ENCODE measurements around the gene IFT80. TPM values are rescaled to one million over a fixed set of nuclear protein-coding genes. Genes with fewer than 3 reads are reported as not detected.

IFT80 gene
- total RNA-seq = 8.9 TPM
- long read RNA-seq = 0 reads

DNA sequence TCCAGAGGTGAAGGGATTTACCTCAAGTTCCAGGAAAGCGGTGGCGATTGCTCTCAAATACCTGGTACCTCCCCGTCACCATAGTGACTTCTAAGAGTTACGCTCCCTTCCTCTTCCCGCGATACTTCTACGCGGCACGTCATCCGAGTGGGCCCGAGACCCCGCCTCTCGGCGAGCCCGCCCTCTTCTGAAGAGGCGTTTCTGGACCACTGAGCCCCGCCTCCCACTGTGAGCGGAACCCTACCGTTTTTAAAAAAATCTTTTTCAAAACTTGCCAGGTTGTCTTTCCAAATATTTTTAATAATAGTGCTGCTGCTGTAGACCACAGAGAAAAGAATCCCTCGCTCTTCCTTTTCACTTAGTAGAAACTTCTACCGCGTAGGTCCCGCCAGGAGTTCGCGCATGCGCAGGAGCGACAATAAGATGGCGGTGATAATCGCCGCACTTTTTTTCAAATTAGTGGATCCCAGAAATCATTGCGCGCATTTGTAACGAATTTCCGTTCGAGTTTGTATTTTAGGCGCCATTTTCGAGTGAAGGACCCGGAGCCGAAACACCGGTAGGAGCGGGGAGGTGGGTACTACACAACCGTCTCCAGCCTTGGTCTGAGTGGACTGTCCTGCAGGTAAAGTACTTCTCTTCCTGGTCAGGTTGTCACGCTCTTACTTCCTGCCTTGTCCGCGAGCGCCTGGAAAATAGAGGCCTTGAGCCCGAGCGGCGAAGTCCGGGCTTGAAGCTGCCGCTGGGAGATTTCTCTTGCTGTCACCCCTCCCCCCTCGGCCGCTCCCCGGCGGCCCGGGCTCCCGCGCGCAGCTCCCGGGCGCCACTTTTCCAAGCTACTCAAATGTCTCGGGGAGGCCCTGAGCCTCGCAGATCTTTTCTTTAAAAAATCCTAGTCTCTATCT, at the start of gene IFT80, which contains the start of gene SMC4:
Gene IFT80, minus strand, starts transcription at position 101 of the 905 bp plus-strand sequence. CDS start 14,625 bp downstream, outside the sequence.
Gene SMC4, plus strand, starts transcription at position 526 of the 905 bp plus-strand sequence. CDS start 1,177 bp downstream, outside the sequence.
- DNase-seq (ENCODE audit: missing footprints) = peak; percentile 97
- peak; percentile 99 for ATAC-seq
- intact Hi-C loops (cut with DNase I) = no loop called here

DNA sequence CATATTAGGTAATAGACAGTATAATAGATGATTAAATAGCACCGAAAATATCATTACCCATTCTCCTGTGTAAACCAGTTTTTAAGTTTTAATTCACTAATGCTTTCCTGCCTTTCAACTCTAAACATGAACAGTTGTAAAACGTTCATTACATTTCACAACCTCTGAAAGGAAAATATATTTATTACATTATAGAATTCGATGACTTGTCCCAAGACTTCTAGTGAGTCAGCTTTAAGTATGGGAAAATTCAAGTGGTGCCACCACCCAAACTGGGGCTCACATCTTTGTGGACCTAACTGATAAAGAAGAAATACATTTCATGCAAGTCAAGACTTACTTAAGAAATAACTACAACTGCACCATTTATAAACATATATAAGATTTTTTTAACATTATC, 48.5 kb upstream of the IFT80 start:
- no peak for DNase-seq (ENCODE audit: missing footprints)
- ATAC-seq = no peak

DNA sequence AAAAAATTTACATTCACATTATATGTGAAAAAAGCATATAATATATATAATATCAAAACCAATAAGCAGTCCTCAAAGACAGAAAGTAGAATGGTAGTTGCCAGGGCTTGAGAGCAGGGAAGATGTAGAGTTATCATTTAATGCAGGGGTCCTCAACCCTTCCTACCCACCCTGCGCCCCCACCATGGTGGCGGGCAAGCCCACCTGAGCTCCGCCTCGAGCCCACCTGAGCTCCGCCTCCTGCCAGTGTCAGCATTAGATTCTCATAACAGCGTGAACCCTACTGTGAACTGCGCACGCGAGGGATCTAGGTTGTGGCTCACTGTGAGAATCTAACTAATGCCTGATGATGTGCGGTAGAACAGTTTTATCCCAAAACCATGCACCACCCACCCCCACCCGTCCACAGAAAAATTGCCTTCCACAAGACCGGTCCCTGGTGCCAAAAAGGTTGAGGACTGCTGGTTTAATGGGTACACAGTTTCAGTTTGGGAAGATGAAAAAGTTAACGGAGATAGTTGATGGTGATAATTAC, 47.6 kb upstream of the IFT80 start:
- no peak for DNase-seq (ENCODE audit: missing footprints)
- intact Hi-C loops (cut with DNase I) = no loop called here
- no peak for ATAC-seq

More for the DNA sequence above, 48.5 kb upstream of the IFT80 start:
- intact Hi-C loops (cut with DNase I) = no loop called here

DNA sequence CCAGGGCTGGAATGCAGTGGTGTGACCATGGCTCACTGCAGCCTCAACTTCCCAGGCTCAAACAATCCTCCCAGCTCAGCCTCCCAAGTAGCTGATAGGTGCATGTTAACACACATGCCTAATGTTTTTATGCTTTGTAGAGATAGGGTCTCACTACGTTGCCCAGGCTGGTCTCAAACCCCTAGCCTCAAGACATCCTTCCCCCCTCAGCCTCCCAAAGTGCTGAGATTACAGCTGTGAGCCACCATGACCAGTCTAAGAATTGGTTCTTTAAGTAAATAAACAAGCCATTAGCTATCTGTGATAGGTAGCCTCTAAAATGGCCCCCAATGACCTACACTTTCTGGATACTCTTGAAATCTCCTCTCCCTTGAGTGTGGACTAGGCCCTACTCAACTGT, 46.8 kb upstream of the IFT80 start:
- intact Hi-C loops (cut with DNase I) = no loop called here
- DNase-seq (ENCODE audit: missing footprints) (no peak), ATAC-seq (no peak)

DNA sequence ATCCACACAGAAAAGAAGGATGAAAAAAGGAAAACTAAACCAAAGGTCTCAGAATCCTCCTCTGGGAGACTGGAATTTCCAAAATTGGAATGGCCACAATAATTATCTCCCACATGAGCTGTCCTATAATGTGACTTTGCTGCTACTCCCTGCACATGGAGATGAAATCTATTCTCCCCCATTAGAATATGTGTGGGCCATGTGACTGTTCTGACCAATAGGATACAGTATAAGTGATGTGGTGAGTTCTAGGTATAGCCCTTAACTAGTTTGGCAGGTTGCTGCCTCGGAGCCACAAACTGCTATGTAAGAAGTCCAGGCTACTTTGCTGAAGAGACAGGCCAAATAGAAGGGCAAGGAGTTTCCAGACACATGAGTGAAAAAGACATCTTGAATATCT, 45.4 kb upstream of the IFT80 start:
- intact Hi-C loops (cut with DNase I) = no loop called here
- ATAC-seq (no peak), DNase-seq (ENCODE audit: missing footprints) (no peak)

DNA sequence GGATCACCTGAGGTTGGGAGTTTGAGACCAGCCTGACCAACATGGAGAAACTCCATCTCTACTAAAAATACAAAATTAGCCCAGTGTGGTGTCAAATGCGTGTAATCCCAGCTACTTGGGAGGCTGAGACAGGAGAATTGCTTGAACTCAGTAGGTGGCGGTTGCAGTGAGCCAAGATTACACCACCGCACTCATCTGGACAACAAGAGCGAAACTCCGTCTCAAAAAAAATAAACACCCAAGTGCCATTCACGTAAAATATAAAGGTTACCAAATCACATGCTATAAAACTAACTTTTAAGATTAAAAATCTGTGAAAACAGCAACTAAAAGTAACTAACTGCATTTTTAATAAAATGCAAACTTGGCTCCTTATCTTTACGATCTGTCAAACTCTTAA, 41.7 kb upstream of the IFT80 start:
- ATAC-seq = no peak
- no peak for DNase-seq (ENCODE audit: missing footprints)
- intact Hi-C loops (cut with DNase I) = no loop called here

DNA sequence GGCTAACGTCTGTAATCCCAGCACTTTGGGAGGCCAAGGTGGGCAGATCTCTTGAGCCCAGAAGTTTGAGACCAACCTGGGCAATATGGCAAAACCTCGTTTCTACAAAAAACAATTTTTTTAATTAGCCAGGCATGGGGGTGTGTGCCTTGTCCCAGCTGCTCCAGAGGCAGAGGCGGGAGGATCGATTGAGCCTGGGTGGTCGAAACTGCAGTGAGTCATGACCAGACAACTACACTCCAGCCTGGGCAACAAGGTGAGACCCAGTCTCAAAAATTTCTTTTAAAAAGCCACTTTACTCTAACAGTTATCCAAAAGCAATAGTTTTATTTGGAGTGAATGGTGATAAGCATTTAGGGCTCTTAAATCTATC, 38.0 kb upstream of the IFT80 start:
- ATAC-seq (no peak), DNase-seq (ENCODE audit: missing footprints) (no peak)
- intact Hi-C loops (cut with DNase I) = no loop called here

DNA sequence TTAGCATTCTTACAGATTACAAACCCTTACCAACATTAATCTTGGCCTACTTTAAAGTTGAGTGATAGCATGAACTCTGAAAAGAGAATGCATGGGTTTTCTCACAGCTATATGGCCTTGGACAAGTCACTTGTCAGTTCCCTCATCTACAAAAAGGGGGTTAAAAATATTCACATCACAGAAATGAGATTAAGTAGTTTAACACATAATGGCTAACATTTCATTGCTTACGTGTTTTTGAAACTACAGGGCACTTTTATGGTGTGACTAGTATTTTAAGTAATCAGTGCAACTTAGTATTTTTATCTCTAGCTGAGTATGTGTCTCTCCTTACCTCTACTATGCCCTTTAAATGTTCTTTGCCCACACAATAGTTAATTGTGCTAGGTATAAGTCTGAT, 36.7 kb upstream of the IFT80 start:
- no peak for DNase-seq (ENCODE audit: missing footprints)
- ATAC-seq = no peak
- intact Hi-C loops (cut with DNase I) = no loop called here

DNA sequence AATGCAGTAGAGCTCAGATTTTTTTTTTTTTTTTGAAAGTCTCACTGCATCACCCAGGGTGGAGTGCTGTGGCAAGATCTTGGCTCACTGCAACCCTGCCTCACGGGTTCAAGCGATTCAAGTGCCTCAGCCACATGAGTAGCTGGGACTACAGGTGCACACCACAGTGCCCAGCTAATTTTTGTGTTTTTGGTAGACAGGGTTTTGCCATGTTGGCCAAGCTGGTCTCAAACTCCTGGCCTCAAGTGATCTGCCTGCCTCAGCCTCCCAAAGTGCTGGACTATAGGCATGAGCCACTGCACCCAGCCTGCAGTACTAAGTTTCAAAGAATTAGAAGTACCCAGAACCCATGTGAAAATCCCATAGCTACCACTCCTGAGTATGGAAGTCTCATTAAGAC, 36.1 kb upstream of the IFT80 start:
- ATAC-seq (no peak), DNase-seq (ENCODE audit: missing footprints) (no peak)
- intact Hi-C loops (cut with DNase I) = no loop called here

DNA sequence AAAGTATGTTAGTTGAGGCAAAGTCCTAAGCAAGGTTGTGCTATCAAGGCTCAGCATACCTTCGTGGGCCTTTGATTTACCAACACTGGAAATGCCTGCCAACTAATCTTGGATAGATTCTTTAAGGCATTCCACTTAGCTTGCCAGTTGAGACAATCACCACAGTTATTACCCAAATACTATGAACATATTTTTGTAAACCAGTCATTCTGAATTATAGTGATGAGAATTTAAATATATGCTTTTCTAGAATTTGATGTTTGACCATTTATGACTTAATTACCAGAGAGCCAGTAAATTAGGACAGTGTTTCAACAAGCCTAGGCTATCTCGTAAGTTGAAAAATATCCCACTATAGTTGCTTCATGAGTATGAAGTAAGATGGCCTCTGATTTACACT, 35.0 kb upstream of the IFT80 start:
- ATAC-seq (no peak), DNase-seq (ENCODE audit: missing footprints) (no peak)
- intact Hi-C loops (cut with DNase I) = no loop called here

DNA sequence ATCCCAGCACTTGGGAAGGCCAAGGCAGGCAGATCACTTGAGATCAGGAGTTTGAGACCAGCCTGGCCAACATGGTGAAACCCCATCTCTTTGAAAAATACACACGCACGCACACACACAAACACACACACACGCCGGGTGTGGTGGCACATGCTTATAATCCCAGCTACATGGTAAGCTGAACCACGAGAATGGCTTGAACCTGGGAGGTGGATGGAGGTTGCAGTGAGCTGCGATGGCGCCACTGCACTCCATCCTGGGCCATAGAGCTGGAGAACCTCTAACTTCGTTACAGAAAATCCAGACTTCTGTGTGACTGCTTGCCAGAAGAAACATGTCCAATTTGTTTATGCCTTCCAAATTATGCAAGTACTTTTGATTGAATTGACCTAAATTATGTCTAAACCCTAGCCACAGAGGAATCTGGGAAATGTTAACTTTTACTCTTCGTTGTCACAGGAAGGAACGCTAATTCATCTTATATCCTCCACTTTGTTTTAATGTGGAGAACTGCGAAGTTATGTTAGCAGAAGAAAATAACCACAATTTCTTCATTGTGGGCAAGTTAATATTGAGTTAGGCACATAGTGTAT, 28.9 kb upstream of the IFT80 start:
- intact Hi-C loops (cut with DNase I) = no loop called here
- ATAC-seq = no peak
- no peak for DNase-seq (ENCODE audit: missing footprints)

DNA sequence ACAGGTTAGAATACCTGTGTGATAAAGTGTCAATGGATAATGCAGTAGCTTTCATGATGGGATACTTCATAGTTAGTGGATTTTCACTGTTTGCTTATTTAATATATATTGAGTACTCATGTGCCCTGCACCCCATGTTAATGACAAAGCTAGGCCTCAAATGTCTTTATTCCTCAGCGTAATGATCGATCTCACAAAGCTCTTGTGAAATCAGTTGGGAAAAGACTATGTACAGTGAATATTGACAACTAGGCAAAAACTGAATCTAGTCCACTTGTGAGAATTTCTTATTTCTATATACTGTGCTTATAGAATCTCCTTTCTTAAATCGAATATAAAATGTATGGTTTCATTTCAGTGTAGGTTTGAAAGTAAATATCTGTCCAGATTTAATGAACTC, 18.3 kb upstream of the IFT80 start:
- ATAC-seq (no peak), DNase-seq (ENCODE audit: missing footprints) (no peak)
- intact Hi-C loops (cut with DNase I) = no loop called here

DNA sequence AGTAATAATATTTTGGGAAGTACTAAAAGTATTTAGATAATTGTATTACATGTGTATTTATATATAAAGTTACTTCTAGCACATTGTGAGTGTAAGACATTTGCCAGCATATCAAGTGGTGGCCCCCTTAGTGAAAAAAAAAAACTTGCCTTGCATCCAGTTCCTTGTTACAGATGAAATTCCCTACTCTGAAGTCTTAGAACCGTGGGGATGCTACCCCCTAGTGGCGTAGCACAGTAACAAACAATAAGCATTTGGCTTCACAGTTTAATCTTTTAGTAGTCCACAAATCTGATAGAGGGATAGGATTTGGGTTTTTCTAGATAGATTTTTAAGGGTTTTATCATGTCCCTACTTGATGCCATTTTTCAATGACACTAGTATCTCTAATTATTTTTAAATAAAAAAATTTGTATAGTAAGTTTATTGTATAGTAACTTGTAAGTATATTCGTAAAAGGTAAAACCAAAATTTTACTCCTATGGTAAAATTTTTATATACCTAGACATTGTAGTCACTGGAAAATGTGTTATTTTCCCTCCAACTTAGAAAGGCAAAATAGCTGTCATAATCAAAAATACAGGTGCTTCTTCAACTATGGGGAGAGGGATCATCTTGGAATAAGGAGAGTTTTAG, 14.7 kb upstream of the IFT80 start:
- intact Hi-C loops (cut with DNase I) = loop anchor here (2.0 to 5.0 kb wide), 2 partner anchors 251 to 381 kb away; no protein-coding TSS in a partner anchor
- peak; percentile 42 for ATAC-seq
- DNase-seq (ENCODE audit: missing footprints) = no peak

DNA sequence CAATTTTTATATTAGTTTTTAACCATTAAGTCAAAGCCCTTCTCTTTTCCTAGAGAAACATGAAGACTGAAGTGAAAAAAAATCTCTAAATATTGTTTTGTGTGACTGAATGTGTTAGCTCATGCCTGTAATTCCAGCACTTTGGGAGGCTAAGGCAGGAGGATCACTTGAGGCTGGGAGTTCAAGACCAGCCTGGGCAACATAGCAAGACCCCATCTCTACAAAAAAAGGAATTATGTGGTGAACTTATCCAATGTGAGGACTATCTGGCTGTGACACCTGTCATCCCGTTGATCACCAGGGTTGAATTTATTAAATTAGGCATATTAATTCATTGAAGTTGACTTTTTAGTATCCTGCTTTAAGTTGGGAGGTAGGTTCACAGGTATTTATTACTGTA, 13.5 kb upstream of the IFT80 start:
- ATAC-seq (no peak), DNase-seq (ENCODE audit: missing footprints) (no peak)
- intact Hi-C loops (cut with DNase I) = loop anchor here (2.0 to 5.0 kb wide), 2 partner anchors 250 to 380 kb away; no protein-coding TSS in a partner anchor

DNA sequence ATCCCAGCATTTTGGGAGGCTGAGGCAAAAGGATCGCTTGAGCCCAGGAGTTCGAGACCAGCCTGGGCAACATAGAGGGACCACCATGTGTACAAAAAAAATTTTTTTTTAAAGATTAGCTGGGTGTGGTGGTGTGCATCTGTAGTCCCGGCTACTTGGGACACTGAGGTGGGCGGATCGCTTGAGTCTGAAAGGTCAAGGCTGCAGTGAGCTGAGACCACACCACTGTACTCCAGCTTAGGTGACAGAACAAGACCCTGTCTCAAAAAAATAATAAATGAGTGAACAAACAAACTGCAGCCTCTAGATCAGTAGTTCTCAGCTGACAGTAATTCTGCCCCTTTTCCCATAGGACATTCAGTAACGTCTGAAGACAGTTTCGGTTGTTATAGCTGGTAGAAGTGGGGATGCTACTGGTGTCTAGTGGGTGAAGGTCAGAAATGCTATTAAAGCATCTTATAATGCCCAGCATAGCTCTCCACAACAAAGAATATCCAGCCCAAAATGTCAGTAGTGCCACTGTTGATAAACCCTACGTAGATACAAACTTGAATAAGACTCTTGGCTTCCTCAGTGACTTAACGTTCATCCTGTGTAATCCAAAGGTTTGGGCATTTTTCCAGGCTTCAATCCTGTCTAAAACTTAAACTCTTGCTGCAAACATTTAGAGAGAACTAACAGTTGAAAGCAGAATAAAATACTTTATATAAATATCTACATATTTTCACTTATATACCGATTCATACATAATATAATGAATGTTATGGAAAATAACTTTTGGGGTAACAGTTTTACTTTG, 11.0 kb upstream of the IFT80 start:
- ATAC-seq (no peak), DNase-seq (ENCODE audit: missing footprints) (no peak)
- intact Hi-C loops (cut with DNase I) = loop anchor here (5.0 kb wide), 1 partner anchor 248 kb away; no protein-coding TSS in a partner anchor

DNA sequence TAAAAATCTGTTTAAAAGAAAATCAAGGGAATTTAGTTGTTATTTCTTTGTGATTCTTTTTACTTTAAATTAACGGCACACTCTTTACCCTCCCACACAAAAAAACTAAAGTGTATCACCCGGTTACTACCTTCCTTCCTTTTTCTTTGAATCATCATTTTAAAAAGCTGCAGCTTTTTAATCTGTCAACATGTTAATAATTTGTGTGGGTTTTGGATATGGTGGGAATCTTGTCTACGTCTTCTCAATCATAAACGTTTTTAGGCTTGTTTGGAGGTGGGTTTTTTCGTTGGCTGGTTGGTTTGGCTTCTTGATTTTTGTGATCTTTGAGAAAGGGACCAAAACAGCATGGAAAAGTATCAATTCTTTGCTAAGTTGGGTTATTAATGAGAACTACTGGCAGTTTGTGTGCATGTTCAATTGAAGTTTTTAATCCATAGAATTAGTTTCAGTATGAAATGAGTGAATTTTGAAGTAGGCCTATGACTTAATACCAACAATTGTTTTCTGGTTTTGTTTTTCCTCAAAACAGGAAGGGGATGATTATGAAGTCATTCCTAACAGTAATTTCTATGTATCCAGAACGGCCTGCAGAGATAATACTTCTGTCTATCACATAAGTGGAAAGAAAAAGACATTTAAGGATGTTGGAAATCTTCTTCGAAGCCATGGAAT, 4.9 kb upstream of the IFT80 start:
- DNase-seq (ENCODE audit: missing footprints) = no peak
- intact Hi-C loops (cut with DNase I) = no loop called here
- no peak for ATAC-seq

DNA sequence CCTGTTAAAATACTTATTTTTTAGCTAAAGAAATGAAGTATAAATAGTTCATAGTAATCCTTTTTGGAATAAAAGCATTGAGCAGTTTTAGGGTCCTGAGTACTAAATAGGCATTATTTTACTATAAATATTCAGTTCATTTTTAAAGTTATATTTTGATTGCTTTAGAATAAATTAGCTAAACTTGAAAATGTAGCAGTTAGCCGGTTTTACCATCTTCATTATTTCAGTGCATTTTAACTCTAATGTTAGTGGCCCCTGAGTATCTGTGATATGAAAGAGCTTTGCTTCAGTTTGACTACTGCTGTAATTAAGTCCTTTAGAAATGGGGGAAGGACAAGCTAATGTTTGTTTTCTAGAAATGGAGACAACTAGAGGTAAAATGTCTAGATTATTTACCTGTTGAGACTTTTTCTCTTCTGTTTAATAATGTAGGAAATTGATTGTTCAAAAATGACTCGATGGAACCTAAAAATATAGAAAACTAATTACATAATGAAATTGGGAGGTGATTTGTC, 4.1 kb upstream of the IFT80 start:
- ATAC-seq (no peak), DNase-seq (ENCODE audit: missing footprints) (no peak)
- intact Hi-C loops (cut with DNase I) = no loop called here
